BLaER1 treated with 17β-estradiol and CSF1 and Interleukin-3, amounts not matched to agents 10 nM and 100 nM (cell line): Measurements from ENCODE around the gene OSMR.

ENCODE experiments used
- H3K27ac ChIP-seq, 11 experiments: shearing (Covaris generic); formaldehyde crosslinking; 2 replicates each; pipeline ENCODE4 v1.8.1; 2022
- H3K27me3 ChIP-seq, 11 experiments: shearing (Covaris generic); formaldehyde crosslinking; 2 replicates each; pipeline ENCODE4 v1.8.1; 2022
- H3K36me3 ChIP-seq, 11 experiments: shearing (Covaris generic); formaldehyde crosslinking; 2 replicates each; pipeline ENCODE4 v1.8.1; 2022
- H3K4me1 ChIP-seq, 10 experiments: shearing (Covaris generic); formaldehyde crosslinking; 2 replicates each; pipeline ENCODE4 v1.8.1; 2022
- H3K4me2 ChIP-seq, 11 experiments: shearing (Covaris generic); formaldehyde crosslinking; 2 replicates each; pipeline ENCODE4 v1.8.1; 2022
- H3K4me3 ChIP-seq, 10 experiments: shearing (Covaris generic); formaldehyde crosslinking; 2 replicates each; pipeline ENCODE4 v1.8.1; 2022
- H3K9ac ChIP-seq, 11 experiments: shearing (Covaris generic); formaldehyde crosslinking; 2 replicates each; pipeline ENCODE4 v1.8.1; 2022
- H3K9me3 ChIP-seq, 11 experiments: shearing (Covaris generic); formaldehyde crosslinking; replicated peaks in 1 of 11; 2 replicates each; pipeline ENCODE4 v1.8.1; 2022
- H4K20me1 ChIP-seq, 11 experiments: shearing (Covaris generic); formaldehyde crosslinking; 2 replicates each; pipeline ENCODE4 v1.8.1; 2022
- Cebpa-rat ChIP-seq, 11 experiments: shearing (Covaris generic); IDR thresholded peaks; 2 replicates each; pipeline ENCODE4 v1.8.1; 2022

OSMR gene

GRCh38 chr5:38978036-38978435, 132.2 kb downstream of the OSMR start:
- no peak overlapping the region for H3K4me3 ChIP-seq
- H3K27ac ChIP-seq, result no peak overlapping the region
- H3K36me3 ChIP-seq, result peaks cover 38 to 90% (median 67%) of the 10 kb centered on the region in 11 experiments
- H3K9me3 ChIP-seq, result no peaks in the 10 kb centered on the region
- H3K4me1 ChIP-seq, result no peaks in the 10 kb centered on the region
- no peak overlapping the region for H3K9ac ChIP-seq
- no peak for TF ChIP-seq Cebpa-rat (IDR thresholded peaks at IDR 0.05)
- H3K27me3 ChIP-seq, result no peaks in the 10 kb centered on the region
- no peak overlapping the region for H3K4me2 ChIP-seq
- H4K20me1 ChIP-seq, result peaks cover 0 to 17% (median 0%) of the 10 kb centered on the region in 11 experiments; a peak in 2 of 22 replicates

GRCh38 chr5:38979535-38979934, 133.7 kb downstream of the OSMR start:
- no peak for TF ChIP-seq Cebpa-rat (IDR thresholded peaks at IDR 0.05)
- no peak overlapping the region for H3K4me2 ChIP-seq
- peaks cover 26 to 75% (median 58%) of the 10 kb centered on the region in 11 experiments for H3K36me3 ChIP-seq
- no peaks in the 10 kb centered on the region for H3K27me3 ChIP-seq
- no peak overlapping the region for H3K9ac ChIP-seq
- H3K27ac ChIP-seq, result no peak overlapping the region
- peaks cover 0 to 25% (median 0%) of the 10 kb centered on the region in 11 experiments; a peak in 3 of 22 replicates for H4K20me1 ChIP-seq
- no peaks in the 10 kb centered on the region for H3K4me1 ChIP-seq
- no peak overlapping the region for H3K4me3 ChIP-seq
- no peaks in the 10 kb centered on the region for H3K9me3 ChIP-seq
